ENCODE data around the gene EXOG.
"Not testable (repeated sequence)": the region's sequence is repeated elsewhere in the genome, so short reads cannot be mapped to it uniquely, and the experiment has no call there.

EXOG gene

DNA sequence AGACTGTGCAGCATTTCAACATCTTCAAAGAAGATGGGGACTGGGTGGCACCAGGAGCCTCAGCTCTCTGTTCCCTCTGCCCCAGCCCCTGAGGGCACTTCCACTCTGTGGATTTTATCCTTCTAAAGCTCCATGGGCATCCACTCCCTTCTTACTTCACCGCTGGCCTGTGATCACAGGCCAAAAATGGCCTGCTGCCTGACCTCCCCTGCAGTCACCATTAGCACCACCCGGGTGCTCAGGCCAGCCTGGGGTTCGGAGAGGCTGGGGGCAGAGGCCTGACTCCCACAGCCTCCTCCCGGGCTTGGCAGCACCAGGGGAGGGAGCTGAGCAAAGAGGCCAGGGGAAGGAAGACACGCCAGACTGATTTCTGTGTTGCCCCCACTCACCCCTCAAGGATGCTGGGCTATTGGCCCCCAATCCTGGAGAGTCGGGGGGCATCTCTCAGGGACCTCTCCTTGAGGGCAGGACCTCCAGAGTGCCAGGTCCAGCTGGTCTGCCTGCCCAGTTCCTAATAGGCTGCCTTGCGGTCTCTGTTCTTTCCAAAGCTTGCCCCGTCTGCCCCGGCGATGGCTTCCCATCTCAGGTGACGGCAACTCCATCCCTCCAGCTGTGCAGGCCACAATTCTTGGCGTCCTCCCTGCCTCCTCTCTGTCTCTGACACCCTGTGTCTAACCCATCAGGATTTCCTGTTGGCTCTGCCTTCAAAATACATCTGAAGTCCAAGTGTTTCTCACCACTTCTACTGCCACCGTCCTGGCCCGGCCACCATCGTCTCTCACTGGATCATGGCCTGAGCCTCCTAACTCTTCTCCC is 67.1 kb downstream of the EXOG start:
- Histone ChIP-seq H3K36me3 (ENCODE audit: control insufficient read depth, insufficient read depth, low read length) (peaks cover 9% of the 10 kb centered on the region), H3K27me3 (ENCODE audit: control insufficient read depth, insufficient read depth, low read length) (no peaks in the 10 kb centered on the region), H3K4me1 (ENCODE audit: control insufficient read depth, insufficient read depth, low read length) (no peaks in the 10 kb centered on the region), H3K9me3 (ENCODE audit: control insufficient read depth, insufficient read depth, low read length) (no peaks in the 10 kb centered on the region), H3K9ac (ENCODE audit: low read depth, low read length) (no peak overlapping the region), H3K4me3 (ENCODE audit: low read depth, low read length) (no peak overlapping the region)

- no peaks in the 10 kb centered on the region for H3K9me3 ChIP-seq (ENCODE audit: control insufficient read depth, insufficient read depth, low read length)
- no peaks in the 10 kb centered on the region for H3K4me1 ChIP-seq (ENCODE audit: control insufficient read depth, insufficient read depth, low read length)
- peaks cover 9% of the 10 kb centered on the region for H3K36me3 ChIP-seq (ENCODE audit: control insufficient read depth, insufficient read depth, low read length)
- no peak overlapping the region for H3K9ac ChIP-seq (ENCODE audit: low read depth, low read length)
- no peaks in the 10 kb centered on the region for H3K27me3 ChIP-seq (ENCODE audit: control insufficient read depth, insufficient read depth, low read length)
- no peak overlapping the region for H3K4me3 ChIP-seq (ENCODE audit: low read depth, low read length)
These were observed 67.7 kb downstream of the EXOG start for GRCh38 chr3:38563886-38564270.

GRCh38 chr3:38564631-38565338 is 68.6 kb downstream of the EXOG start:
- no peak overlapping the region for H3K9ac ChIP-seq (ENCODE audit: low read depth, low read length)
- no peaks in the 10 kb centered on the region for H3K27me3 ChIP-seq (ENCODE audit: control insufficient read depth, insufficient read depth, low read length)
- H3K4me1 ChIP-seq (ENCODE audit: control insufficient read depth, insufficient read depth, low read length), result no peaks in the 10 kb centered on the region
- no peak overlapping the region for H3K4me3 ChIP-seq (ENCODE audit: low read depth, low read length)
- no peaks in the 10 kb centered on the region for H3K9me3 ChIP-seq (ENCODE audit: control insufficient read depth, insufficient read depth, low read length)
- peaks cover 9% of the 10 kb centered on the region for H3K36me3 ChIP-seq (ENCODE audit: control insufficient read depth, insufficient read depth, low read length)

GRCh38 chr3:38565339-38566214 is 69.4 kb downstream of the EXOG start:
- no peaks in the 10 kb centered on the region for H3K4me1 ChIP-seq (ENCODE audit: control insufficient read depth, insufficient read depth, low read length)
- no peak overlapping the region for H3K9ac ChIP-seq (ENCODE audit: low read depth, low read length)
- no peaks in the 10 kb centered on the region for H3K27me3 ChIP-seq (ENCODE audit: control insufficient read depth, insufficient read depth, low read length)
- no peak overlapping the region for H3K4me3 ChIP-seq (ENCODE audit: low read depth, low read length)
- peaks cover 3% of the 10 kb centered on the region for H3K36me3 ChIP-seq (ENCODE audit: control insufficient read depth, insufficient read depth, low read length)
- no peaks in the 10 kb centered on the region for H3K9me3 ChIP-seq (ENCODE audit: control insufficient read depth, insufficient read depth, low read length)

- Histone ChIP-seq H3K4me1 (ENCODE audit: control insufficient read depth, insufficient read depth, low read length) (no peaks in the 10 kb centered on the region), H3K27me3 (ENCODE audit: control insufficient read depth, insufficient read depth, low read length) (no peaks in the 10 kb centered on the region), H3K9me3 (ENCODE audit: control insufficient read depth, insufficient read depth, low read length) (no peaks in the 10 kb centered on the region), H3K4me3 (ENCODE audit: low read depth, low read length) (no peak overlapping the region), H3K9ac (ENCODE audit: low read depth, low read length) (no peak overlapping the region), H3K36me3 (ENCODE audit: control insufficient read depth, insufficient read depth, low read length) (peaks cover 3% of the 10 kb centered on the region)
These were observed 70.0 kb downstream of the EXOG start for GRCh38 chr3:38566215-38566528.

GRCh38 chr3:38566794-38567193 is 70.7 kb downstream of the EXOG start:
- H3K4me3 ChIP-seq (ENCODE audit: low read depth, low read length); H3K27me3 ChIP-seq (ENCODE audit: control insufficient read depth, insufficient read depth, low read length); H3K9ac ChIP-seq (ENCODE audit: low read depth, low read length); H3K4me1 ChIP-seq (ENCODE audit: control insufficient read depth, insufficient read depth, low read length); H3K36me3 ChIP-seq (ENCODE audit: control insufficient read depth, insufficient read depth, low read length); H3K9me3 ChIP-seq (ENCODE audit: control insufficient read depth, insufficient read depth, low read length): not testable (repeated sequence)

GRCh38 chr3:38567498-38567897 is 71.4 kb downstream of the EXOG start:
- H3K4me1 ChIP-seq (ENCODE audit: control insufficient read depth, insufficient read depth, low read length), result no peaks in the 10 kb centered on the region
- no peaks in the 10 kb centered on the region for H3K27me3 ChIP-seq (ENCODE audit: control insufficient read depth, insufficient read depth, low read length)
- no peak overlapping the region for H3K9ac ChIP-seq (ENCODE audit: low read depth, low read length)
- H3K9me3 ChIP-seq (ENCODE audit: control insufficient read depth, insufficient read depth, low read length), result no peaks in the 10 kb centered on the region
- no peak overlapping the region for H3K4me3 ChIP-seq (ENCODE audit: low read depth, low read length)
- peaks cover 3% of the 10 kb centered on the region for H3K36me3 ChIP-seq (ENCODE audit: control insufficient read depth, insufficient read depth, low read length)

DNA sequence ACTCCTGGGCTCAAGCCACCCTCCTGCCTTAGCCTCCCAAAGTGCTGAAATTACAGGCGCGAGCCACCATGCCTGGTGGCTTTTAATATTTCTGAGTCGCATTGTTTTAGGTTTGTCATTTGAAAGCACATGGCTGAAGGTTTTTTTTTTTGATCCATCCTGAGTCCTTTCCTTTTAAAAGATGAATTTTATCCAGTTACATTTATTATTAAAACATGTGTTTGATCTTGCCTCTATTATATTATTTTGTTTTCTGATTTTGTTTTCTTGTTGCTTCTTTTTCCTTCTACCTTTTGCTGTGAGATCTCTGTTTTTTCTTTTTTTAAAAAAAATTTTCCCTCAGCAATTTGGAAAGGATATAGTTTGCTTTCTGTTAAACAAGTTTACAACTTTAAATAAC is 77.0 kb downstream of the EXOG start:
- no peaks in the 10 kb centered on the region for H3K27me3 ChIP-seq (ENCODE audit: control insufficient read depth, insufficient read depth, low read length)
- peaks cover 3% of the 10 kb centered on the region for H3K36me3 ChIP-seq (ENCODE audit: control insufficient read depth, insufficient read depth, low read length)
- no peaks in the 10 kb centered on the region for H3K4me1 ChIP-seq (ENCODE audit: control insufficient read depth, insufficient read depth, low read length)
- H3K9me3 ChIP-seq (ENCODE audit: control insufficient read depth, insufficient read depth, low read length), result no peaks in the 10 kb centered on the region
- H3K4me3 ChIP-seq (ENCODE audit: low read depth, low read length), result no peak overlapping the region
- H3K9ac ChIP-seq (ENCODE audit: low read depth, low read length), result no peak overlapping the region

DNA sequence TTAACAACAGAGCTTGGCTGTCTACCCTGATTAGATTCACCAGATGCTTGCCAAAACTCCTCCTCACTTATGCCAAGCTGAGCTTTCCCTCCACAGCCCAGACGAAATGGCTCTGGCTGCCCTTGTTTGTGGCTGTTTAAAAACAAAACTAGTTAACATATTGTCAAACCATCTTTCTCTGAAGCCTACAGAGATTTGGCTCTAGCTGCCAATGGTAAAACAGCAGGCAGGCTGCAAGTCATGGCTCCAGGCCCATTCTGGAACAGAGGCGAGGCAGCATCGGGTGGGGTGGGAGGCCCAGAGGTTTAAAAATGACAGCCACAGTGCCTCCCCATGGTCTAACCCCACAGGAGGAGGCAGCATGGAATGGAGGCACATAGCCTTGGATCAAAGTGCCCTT is 77.4 kb downstream of the EXOG start:
- Histone ChIP-seq H3K9me3 (ENCODE audit: control insufficient read depth, insufficient read depth, low read length) (no peaks in the 10 kb centered on the region), H3K27me3 (ENCODE audit: control insufficient read depth, insufficient read depth, low read length) (no peaks in the 10 kb centered on the region), H3K4me1 (ENCODE audit: control insufficient read depth, insufficient read depth, low read length) (no peaks in the 10 kb centered on the region), H3K36me3 (ENCODE audit: control insufficient read depth, insufficient read depth, low read length) (peaks cover 3% of the 10 kb centered on the region), H3K4me3 (ENCODE audit: low read depth, low read length) (no peak overlapping the region), H3K9ac (ENCODE audit: low read depth, low read length) (no peak overlapping the region)

GRCh38 chr3:38574411-38575278 is 78.5 kb downstream of the EXOG start:
- H3K36me3 ChIP-seq (ENCODE audit: control insufficient read depth, insufficient read depth, low read length), result peaks cover 3% of the 10 kb centered on the region
- no peaks in the 10 kb centered on the region for H3K27me3 ChIP-seq (ENCODE audit: control insufficient read depth, insufficient read depth, low read length)

DNA sequence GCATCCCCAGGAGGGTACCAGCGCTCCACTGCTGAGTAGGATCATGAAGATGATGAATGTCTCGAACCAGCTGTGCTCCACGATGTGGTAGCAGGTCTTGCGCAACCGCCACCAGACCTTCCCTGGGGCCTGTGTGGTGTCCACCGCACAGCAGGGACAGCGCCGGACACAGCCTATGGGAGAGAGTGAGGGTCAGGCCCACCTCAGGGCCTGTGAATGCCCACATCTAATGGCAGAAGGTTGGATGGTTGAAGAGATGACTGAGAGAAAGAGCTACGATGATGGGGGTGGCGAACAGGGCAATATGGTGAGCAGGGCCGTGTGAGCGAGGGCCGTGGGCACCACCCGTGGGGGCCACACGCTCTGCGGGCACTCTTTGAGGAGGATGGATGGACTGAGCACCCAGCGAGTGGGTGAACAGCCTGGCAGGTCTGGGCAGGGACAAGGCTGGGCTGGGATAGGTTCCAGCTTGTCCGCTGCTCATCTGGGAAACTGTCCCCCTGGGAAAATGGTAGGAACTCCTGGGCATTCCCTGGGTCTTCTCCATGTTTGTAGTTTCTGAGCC is 79.2 kb downstream of the EXOG start:
- Histone ChIP-seq H3K9ac (ENCODE audit: low read depth, low read length) (no peak overlapping the region), H3K4me1 (ENCODE audit: control insufficient read depth, insufficient read depth, low read length) (no peaks in the 10 kb centered on the region), H3K36me3 (ENCODE audit: control insufficient read depth, insufficient read depth, low read length) (peaks cover 3% of the 10 kb centered on the region), H3K27me3 (ENCODE audit: control insufficient read depth, insufficient read depth, low read length) (no peaks in the 10 kb centered on the region), H3K4me3 (ENCODE audit: low read depth, low read length) (no peak overlapping the region), H3K9me3 (ENCODE audit: control insufficient read depth, insufficient read depth, low read length) (no peaks in the 10 kb centered on the region)

More at GRCh38 chr3:38574411-38575278, 78.5 kb downstream of the EXOG start:
- no peaks in the 10 kb centered on the region for H3K9me3 ChIP-seq (ENCODE audit: control insufficient read depth, insufficient read depth, low read length)
- no peak overlapping the region for H3K9ac ChIP-seq (ENCODE audit: low read depth, low read length)
- H3K4me1 ChIP-seq (ENCODE audit: control insufficient read depth, insufficient read depth, low read length), result no peaks in the 10 kb centered on the region
- H3K4me3 ChIP-seq (ENCODE audit: low read depth, low read length), result no peak overlapping the region
